Right lobe of liver (tissue), 6 donors: ENCODE data around the gene JPT2. TPM values are rescaled to one million over a fixed set of nuclear protein-coding genes. Genes with fewer than 3 reads are reported as not detected.

ENCODE experiments used
- ATAC-seq, 4 donors: fragments of 200-7000 bp; cut with Tn5 transposase; one replicate each; pipeline ENCODE4 v1.9.1; 2020; ENCODE audit warnings: mild to moderate bottlenecking in 4 of 4, moderate library complexity in 4 of 4
- DNase-seq, 3 donors: peaks; one replicate each; pipeline ENCODE4 v3.0.0-alpha.2; 2020
- H3K27ac ChIP-seq, 3 donors: fragments of 200-600 bp; one replicate each; pipeline ENCODE4 v1.8.0; 2022
- H3K27me3 ChIP-seq, 2 donors: fragments of 200-600 bp; one replicate each; pipeline ENCODE4 v1.8.0; 2022
- H3K36me3 ChIP-seq, 4 donors: fragments of 200-600 bp; sonication (generic) in 1 of 4; one replicate each; pipeline versions ENCODE4 v1.5.1 to v1.8.0; 2017 to 2022; ENCODE audit warnings: control low read depth in 1 of 4
- H3K4me1 ChIP-seq, 4 donors: fragments of 200-600 bp; sonication (generic) in 1 of 4; one replicate each; pipeline versions ENCODE4 v1.5.1 to v1.8.0; 2017 to 2022; ENCODE audit warnings: control low read depth in 1 of 4
- H3K4me3 ChIP-seq, 3 donors: fragments of 200-600 bp; one replicate each; pipeline ENCODE4 v1.8.0; 2022
- H3K9me3 ChIP-seq, 4 donors: fragments of 200-600 bp; sonication (generic) in 1 of 4; one replicate each; pipeline versions ENCODE4 v1.5.1 to v1.8.0; 2017 to 2022; ENCODE audit warnings: control low read depth in 1 of 4
- POLR2A ChIP-seq: fragments of 450-650 bp; IDR thresholded peaks from one replicate; pipeline ENCODE4 v1.6.1; 2017; ENCODE audit warnings: antibody characterized with exemption, mild to moderate bottlenecking
- WGBS: methylation state at CpG from one replicate; pipeline ENCODE4 v1.1.6; 2018; ENCODE audit warnings: low coverage, low lambda C conversion rate; ENCODE audit not compliant: insufficient coverage; ENCODE audit errors: missing lambda C conversion rate; 5-methylcytosine and 5-hydroxymethylcytosine counted together
- intact Hi-C, 2 donors: fragments of 100-400 bp; cut with DNase I; formaldehyde crosslinking; loops; one replicate each; pipeline versions ENCODE4 v1.11.2 to v1.14.1; 2022
- total RNA-seq, 6 experiments: library from RNA; depleted of rRNA in 2 of 6; stranded (reverse); fragments of >200 nt in 2 of 6; fragmentation: NEBNext Ultra II Directional in 3 of 6; extraction: Animal tissue kit (Norgen Biotek cat#: 25700) in 3 of 6; gene quantifications; one replicate each; pipeline versions ENCODE4 v1.1.0 to v1.2.4, GENCODE V29; 2016 to 2023
- TF ChIP-seq, protein P1 (sequence below), 4 donors: fragments of 200-600 bp in 3 of 4; fragments of 450-650 bp in 1 of 4; IDR thresholded peaks; one replicate each; pipeline versions ENCODE4 v1.5.1 to v1.8.0; 2016 to 2022; ENCODE audit warnings: antibody characterized with exemption in 4 of 4, mild to moderate bottlenecking in 2 of 4
- donor health status: DM: no; HTN: yes; CAD: no.
- donor health status: DM: no; HTN: no; CAD: no.
- donor health status: DM: no; HTN: no; CAD: no.
- donor health status: DM: no; HTN: yes; CAD: no.
- donor health status: DM: no; HTN: yes; CAD: no.

Gene JPT2
- total RNA-seq, 6 experiments from 2014 or later, result 31.0 to 47.7 (median 38.7) TPM

DNA sequence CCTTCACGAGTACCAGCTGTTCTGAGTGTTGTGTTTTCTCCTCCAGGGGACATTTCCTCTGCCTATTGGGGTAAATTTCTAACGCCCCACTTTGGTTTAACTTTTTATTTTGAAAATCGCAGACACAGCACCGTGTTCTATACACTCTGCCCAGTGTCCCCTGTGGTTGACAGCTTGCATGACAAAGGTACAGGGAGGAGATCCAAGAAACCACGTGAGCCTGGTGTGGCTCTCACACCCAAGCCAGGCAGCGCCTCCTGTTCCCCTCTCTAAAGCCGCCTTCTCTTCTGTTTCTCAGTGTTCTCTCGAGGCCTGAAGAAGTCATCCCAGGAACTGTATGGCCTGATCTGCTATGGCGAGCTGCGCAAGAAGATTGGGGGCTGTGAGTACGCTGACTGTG is 40.6 kb upstream of the JPT2 start:
- intact Hi-C loops, result no loop called here
- TF ChIP-seq, protein P1, sequence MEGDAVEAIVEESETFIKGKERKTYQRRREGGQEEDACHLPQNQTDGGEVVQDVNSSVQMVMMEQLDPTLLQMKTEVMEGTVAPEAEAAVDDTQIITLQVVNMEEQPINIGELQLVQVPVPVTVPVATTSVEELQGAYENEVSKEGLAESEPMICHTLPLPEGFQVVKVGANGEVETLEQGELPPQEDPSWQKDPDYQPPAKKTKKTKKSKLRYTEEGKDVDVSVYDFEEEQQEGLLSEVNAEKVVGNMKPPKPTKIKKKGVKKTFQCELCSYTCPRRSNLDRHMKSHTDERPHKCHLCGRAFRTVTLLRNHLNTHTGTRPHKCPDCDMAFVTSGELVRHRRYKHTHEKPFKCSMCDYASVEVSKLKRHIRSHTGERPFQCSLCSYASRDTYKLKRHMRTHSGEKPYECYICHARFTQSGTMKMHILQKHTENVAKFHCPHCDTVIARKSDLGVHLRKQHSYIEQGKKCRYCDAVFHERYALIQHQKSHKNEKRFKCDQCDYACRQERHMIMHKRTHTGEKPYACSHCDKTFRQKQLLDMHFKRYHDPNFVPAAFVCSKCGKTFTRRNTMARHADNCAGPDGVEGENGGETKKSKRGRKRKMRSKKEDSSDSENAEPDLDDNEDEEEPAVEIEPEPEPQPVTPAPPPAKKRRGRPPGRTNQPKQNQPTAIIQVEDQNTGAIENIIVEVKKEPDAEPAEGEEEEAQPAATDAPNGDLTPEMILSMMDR (IDR thresholded peaks at IDR 0.05), result no peak
- TF ChIP-seq POLR2A, result no peak
- Histone ChIP-seq H3K27ac (no peak overlapping the region), H3K4me1 (no peaks in the 10 kb centered on the region), H3K4me3 (no peak overlapping the region), H3K36me3 (peaks cover 0 to 62% (median 18%) of the 10 kb centered on the region in 4 donors), H3K9me3 (no peaks in the 10 kb centered on the region), H3K27me3 (no peaks in the 10 kb centered on the region)
- whole genome bisulfite sequencing, result 96% methylated on average over 7 of the region's 11 CpGs
- no peak for DNase-seq
- no peak for ATAC-seq

DNA sequence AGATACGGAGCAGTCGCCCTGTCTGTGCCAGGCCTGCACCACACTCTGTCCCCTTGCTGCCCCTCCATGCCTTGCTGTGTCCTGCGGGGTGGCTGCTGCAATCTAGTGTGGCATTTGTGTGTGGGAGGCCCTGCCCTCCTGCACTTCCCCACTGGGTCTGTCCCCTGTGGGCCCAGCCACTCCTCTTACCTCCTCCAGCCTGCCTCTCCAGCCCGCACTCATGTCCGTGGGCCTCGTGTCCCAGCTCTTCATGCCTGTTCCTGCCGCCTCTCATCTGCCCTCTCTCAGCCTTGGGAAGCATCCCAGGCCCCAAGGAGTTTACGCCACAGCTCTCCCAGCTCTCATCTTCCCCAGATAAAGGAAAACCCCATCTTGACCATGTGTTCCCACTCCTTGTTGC is 39.3 kb upstream of the JPT2 start:
- WGBS, result 100% methylated on average over 3 of the region's 8 CpGs
- DNase-seq, result no peak
- peaks cover 0 to 62% (median 16%) of the 10 kb centered on the region in 4 donors for H3K36me3 ChIP-seq
- no peak overlapping the region for H3K27ac ChIP-seq
- intact Hi-C loops, result no loop called here
- H3K27me3 ChIP-seq, result no peaks in the 10 kb centered on the region
- no peak for ATAC-seq
- H3K4me1 ChIP-seq, result no peaks in the 10 kb centered on the region
- TF ChIP-seq, protein P1 (IDR thresholded peaks at IDR 0.05), result no peak
- no peak for TF ChIP-seq POLR2A
- H3K4me3 ChIP-seq, result no peak overlapping the region
- H3K9me3 ChIP-seq, result no peaks in the 10 kb centered on the region

DNA sequence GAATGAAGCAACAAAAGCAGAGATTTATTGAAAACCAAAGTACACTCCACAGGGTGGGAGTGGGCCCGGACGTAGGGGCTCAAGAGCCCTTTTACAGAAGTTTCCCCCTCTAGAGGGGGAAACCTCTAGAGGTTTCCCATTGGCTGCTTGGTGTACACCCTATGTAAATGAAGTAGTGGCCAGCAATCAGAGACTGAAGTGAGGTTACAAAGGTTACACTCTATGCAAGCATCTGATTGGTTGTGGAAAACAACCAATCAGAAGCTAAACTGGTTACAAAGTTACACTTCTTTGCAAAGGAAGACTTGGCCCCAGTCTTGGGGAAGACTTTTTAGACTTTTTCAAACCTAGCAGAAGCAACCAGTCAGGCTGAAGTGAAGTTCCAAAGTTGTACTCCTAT is 38.8 kb upstream of the JPT2 start:
- intact Hi-C loops, result no loop called here
- no peak for ATAC-seq
- WGBS, result 94% methylated on average over 2 of the region's 2 CpGs

DNA sequence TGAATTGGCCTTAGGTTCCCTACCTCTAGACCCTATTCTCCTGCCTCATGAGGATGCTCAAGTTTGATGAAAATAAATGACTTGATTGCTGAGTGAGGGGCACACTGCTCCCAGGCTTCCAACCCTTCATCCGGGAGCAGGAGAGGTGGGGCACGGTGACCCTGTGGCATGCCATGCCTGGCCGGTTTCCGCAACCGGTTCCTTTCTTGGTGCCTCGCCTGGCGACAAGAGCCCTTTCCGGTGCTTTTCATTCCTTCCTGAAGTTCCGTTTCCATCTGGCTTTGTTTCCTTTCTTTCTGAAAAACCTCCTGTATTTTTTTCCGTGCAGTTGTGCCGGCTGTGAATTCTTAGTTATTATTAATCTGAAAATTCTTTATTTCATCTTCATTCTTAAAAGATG is 38.2 kb upstream of the JPT2 start:
- H3K9me3 ChIP-seq, result no peaks in the 10 kb centered on the region
- H3K27ac ChIP-seq, result no peak overlapping the region
- intact Hi-C loops, result no loop called here
- H3K4me3 ChIP-seq, result no peak overlapping the region
- H3K4me1 ChIP-seq, result no peaks in the 10 kb centered on the region
- 91% methylated on average over 4 of the region's 11 CpGs for WGBS
- no peak for ATAC-seq
- TF ChIP-seq, protein P1 (IDR thresholded peaks at IDR 0.05), result no peak
- TF ChIP-seq POLR2A, result no peak
- no peaks in the 10 kb centered on the region for H3K27me3 ChIP-seq
- H3K36me3 ChIP-seq, result peaks cover 0 to 62% (median 16%) of the 10 kb centered on the region in 4 donors
- DNase-seq, result no peak

More for the DNA sequence above, 38.8 kb upstream of the JPT2 start:
- Histone ChIP-seq H3K27me3 (no peaks in the 10 kb centered on the region), H3K36me3 (peaks cover 0 to 62% (median 16%) of the 10 kb centered on the region in 4 donors), H3K9me3 (no peaks in the 10 kb centered on the region), H3K27ac (no peak overlapping the region), H3K4me3 (no peak overlapping the region), H3K4me1 (no peaks in the 10 kb centered on the region)
- DNase-seq, result no peak
- no peak for TF ChIP-seq POLR2A
- TF ChIP-seq, protein P1 (IDR thresholded peaks at IDR 0.05), result no peak
